Skeletal muscle cell (primary cell): ENCODE results near the gene SMPDL3A.

Experiments used
- DNase-seq: peaks from one replicate; pipeline ENCODE4 v3.0.0-alpha.2; 2010; ENCODE audit warnings: low read depth
- H3K4me3 ChIP-seq: 2 replicates; pipeline ENCODE4 v1.5.1; 2011; ENCODE audit warnings: low read depth, mild to moderate bottlenecking, control low read depth, low read length, moderate library complexity

Gene SMPDL3A

GRCh38 chr6:122838060-122838780, 49.2 kb downstream of the SMPDL3A start:
- no peak overlapping the region for H3K4me3 ChIP-seq
- DNase-seq, result no peak

- no peak overlapping the region for H3K4me3 ChIP-seq
- no peak for DNase-seq
Observed at GRCh38 chr6:122839472-122839871, 50.4 kb downstream of the SMPDL3A start.

- DNase-seq, result no peak
- no peak overlapping the region for H3K4me3 ChIP-seq
Observed at GRCh38 chr6:122839906-122840305, 50.8 kb downstream of the SMPDL3A start.

- no peak for DNase-seq
- no peak overlapping the region for H3K4me3 ChIP-seq
Observed at GRCh38 chr6:122845464-122845863, 56.4 kb downstream of the SMPDL3A start.

GRCh38 chr6:122845916-122846612, 57.0 kb downstream of the SMPDL3A start:
- no peak for DNase-seq

GRCh38 chr6:122853259-122853995, 64.4 kb downstream of the SMPDL3A start:
- H3K4me3 ChIP-seq, result no peak overlapping the region
- no peak for DNase-seq

More at GRCh38 chr6:122845916-122846612, 57.0 kb downstream of the SMPDL3A start:
- no peak overlapping the region for H3K4me3 ChIP-seq
